Spleen (tissue), 7 donors: Measurements from ENCODE around the gene MYD88.

ENCODE experiments used
- POLR2A ChIP-seq, 3 donors: fragments of 450-650 bp; IDR thresholded peaks; one replicate each; pipeline ENCODE4 v1.5.1; 2017; ENCODE audit warnings: antibody characterized with exemption in 3 of 3, mild to moderate bottlenecking in 1 of 3
- POLR2AphosphoS5 ChIP-seq, 3 donors: sonication (generic); formaldehyde crosslinking; IDR thresholded peaks; one replicate each; pipeline ENCODE4 v1.5.1; 2017; ENCODE audit warnings: antibody characterized with exemption in 3 of 3
- TF ChIP-seq, protein P1 (sequence below), 11 experiments: fragments of 200-600 bp in 7 of 11; fragments of 450-650 bp in 4 of 11; sonication (generic) in 4 of 11; IDR thresholded peaks in 8 of 11; conservative IDR thresholded peaks in 3 of 11; 1 replicate in 7 of 11; 2 replicates in 4 of 11; pipeline versions ENCODE4 v1.4.0 to v1.8.0; 2016 to 2021; ENCODE audit warnings: antibody characterized with exemption in 11 of 11, inconsistent platforms in 4 of 11, mild to moderate bottlenecking in 1 of 11
- donor health status: DM: no; HTN: no; CAD: no; lungs with moderate emphysema.
- donor health status: DM: no; HTN: no; CAD: no.
- donor health status: DM: no; HTN: no; CAD: no.

DNA sequence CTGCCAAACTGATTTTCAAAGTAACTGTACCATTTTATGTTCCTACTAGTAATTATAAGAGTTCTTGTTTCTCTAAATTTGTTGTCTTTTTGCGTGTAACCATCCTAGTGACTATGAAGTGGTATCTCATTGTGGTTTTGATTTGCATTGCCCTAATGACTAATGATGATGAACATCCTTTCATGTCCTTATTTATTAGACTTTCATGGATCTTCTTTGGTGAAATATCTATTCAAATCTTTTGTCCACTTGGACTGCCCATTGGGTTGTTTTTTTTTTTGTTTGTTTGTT, 30.5 kb downstream of the MYD88 start:
- TF ChIP-seq POLR2A (IDR thresholded peaks at IDR 0.05) (no peak), POLR2AphosphoS5 (IDR thresholded peaks at IDR 0.05) (no peak)
- TF ChIP-seq, protein P1, sequence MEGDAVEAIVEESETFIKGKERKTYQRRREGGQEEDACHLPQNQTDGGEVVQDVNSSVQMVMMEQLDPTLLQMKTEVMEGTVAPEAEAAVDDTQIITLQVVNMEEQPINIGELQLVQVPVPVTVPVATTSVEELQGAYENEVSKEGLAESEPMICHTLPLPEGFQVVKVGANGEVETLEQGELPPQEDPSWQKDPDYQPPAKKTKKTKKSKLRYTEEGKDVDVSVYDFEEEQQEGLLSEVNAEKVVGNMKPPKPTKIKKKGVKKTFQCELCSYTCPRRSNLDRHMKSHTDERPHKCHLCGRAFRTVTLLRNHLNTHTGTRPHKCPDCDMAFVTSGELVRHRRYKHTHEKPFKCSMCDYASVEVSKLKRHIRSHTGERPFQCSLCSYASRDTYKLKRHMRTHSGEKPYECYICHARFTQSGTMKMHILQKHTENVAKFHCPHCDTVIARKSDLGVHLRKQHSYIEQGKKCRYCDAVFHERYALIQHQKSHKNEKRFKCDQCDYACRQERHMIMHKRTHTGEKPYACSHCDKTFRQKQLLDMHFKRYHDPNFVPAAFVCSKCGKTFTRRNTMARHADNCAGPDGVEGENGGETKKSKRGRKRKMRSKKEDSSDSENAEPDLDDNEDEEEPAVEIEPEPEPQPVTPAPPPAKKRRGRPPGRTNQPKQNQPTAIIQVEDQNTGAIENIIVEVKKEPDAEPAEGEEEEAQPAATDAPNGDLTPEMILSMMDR (IDR thresholded peaks at IDR 0.05 in 8 of 11, conservative IDR thresholded peaks at IDR 0.05 in 3 of 11) = no peak
